ENCODE measurements around the gene CDK18.

DNA sequence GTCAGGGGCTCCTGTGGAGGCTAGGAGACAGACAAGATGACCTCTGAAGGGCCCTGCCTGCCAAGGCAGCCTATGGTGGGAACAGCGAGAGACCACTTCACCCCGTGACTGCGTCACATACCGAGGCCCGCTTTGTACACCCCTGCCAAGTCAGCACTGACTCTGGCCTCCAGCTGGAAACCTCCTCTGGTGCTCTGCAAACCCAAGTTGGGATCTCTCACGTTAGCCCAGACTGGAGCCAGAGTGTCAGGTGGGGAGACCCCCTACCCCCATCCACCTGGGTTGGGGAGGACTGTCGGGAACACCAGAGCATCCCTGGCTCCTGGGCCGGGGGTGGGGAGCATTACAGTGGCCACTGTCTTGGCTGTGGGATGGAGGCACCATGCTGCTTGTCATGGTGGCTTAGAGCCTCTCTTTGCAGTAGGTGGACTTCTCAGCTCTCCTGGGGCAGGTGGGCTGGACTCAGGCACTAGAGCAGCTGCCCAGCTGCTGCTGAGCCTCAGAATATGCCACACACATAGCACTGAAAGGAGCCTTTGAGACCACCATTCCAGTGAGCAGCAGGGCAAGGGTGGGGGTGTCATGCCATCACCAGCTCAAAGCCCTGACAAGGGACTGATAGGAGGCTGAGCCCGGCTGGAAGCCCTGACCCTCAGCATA is 77.0 kb downstream of the CDK18 start:
- TF ChIP-seq POLR2AphosphoS5 (IDR thresholded peaks at IDR 0.05; ENCODE audit: insufficient read depth in 1 of 2, low read depth in 1 of 2) (no peak), POLR2A (IDR thresholded peaks at IDR 0.05) (no peak)
- TF ChIP-seq, protein P1, sequence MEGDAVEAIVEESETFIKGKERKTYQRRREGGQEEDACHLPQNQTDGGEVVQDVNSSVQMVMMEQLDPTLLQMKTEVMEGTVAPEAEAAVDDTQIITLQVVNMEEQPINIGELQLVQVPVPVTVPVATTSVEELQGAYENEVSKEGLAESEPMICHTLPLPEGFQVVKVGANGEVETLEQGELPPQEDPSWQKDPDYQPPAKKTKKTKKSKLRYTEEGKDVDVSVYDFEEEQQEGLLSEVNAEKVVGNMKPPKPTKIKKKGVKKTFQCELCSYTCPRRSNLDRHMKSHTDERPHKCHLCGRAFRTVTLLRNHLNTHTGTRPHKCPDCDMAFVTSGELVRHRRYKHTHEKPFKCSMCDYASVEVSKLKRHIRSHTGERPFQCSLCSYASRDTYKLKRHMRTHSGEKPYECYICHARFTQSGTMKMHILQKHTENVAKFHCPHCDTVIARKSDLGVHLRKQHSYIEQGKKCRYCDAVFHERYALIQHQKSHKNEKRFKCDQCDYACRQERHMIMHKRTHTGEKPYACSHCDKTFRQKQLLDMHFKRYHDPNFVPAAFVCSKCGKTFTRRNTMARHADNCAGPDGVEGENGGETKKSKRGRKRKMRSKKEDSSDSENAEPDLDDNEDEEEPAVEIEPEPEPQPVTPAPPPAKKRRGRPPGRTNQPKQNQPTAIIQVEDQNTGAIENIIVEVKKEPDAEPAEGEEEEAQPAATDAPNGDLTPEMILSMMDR (IDR thresholded peaks at IDR 0.05) = no peak
